GM13976 (cell line): Measurements from ENCODE around the gene SYS1.
A peak's percentile ranks its signal among the peaks of the same experiment; 100 is the strongest.

Experiments used
- DNase-seq: peaks from one replicate; pipeline ENCODE4 v3.0.0; 2012; ENCODE audit warnings: low spot score
- CTCF ChIP-seq: IDR thresholded peaks from 2 replicates; pipeline ENCODE4 v1.5.1; 2012; ENCODE audit warnings: borderline replicate concordance, mild to moderate bottlenecking; ENCODE audit not compliant: insufficient read depth; ENCODE audit errors: extremely low read depth, missing control alignments, control extremely low read depth
- in situ Hi-C: fragments of 300-500 bp; cut with MboI; formaldehyde crosslinking; loops from one replicate; pipeline ENCODE4 v1.12.0; 2022; ENCODE audit warnings: low sequenced_read_pairs, mixed read lengths, inconsistent platforms; ENCODE audit not compliant: unreplicated experiment

Gene SYS1

GRCh38 chr20:45410887-45411286 lies 47.9 kb downstream of the SYS1 start:
- no peak for TF ChIP-seq CTCF
- no peak for DNase-seq
- in situ Hi-C loops, result no loop called here

- TF ChIP-seq CTCF, result no peak
- in situ Hi-C loops, result no loop called here
- no peak for DNase-seq
Measured at GRCh38 chr20:45412653-45413052, 49.7 kb downstream of the SYS1 start.

- in situ Hi-C loops, result no loop called here
- DNase-seq, result no peak
- TF ChIP-seq CTCF, result no peak
Measured at GRCh38 chr20:45413479-45413878, 50.5 kb downstream of the SYS1 start.

- in situ Hi-C loops, result no loop called here
- peak; percentile 91 for DNase-seq
- TF ChIP-seq CTCF, result no peak
Measured at GRCh38 chr20:45415822-45416637, 53.1 kb downstream of the SYS1 start, which contains the start of gene PIGT. Gene PIGT (plus strand): TSS chr20:45416141. CDS start chr20:45416157, 16 bp downstream.

GRCh38 chr20:45416917-45417316 lies 54.0 kb downstream of the SYS1 start:
- in situ Hi-C loops, result no loop called here
- no peak for DNase-seq
- TF ChIP-seq CTCF, result no peak
